ENCODE results near the gene PHF21A.

DNA sequence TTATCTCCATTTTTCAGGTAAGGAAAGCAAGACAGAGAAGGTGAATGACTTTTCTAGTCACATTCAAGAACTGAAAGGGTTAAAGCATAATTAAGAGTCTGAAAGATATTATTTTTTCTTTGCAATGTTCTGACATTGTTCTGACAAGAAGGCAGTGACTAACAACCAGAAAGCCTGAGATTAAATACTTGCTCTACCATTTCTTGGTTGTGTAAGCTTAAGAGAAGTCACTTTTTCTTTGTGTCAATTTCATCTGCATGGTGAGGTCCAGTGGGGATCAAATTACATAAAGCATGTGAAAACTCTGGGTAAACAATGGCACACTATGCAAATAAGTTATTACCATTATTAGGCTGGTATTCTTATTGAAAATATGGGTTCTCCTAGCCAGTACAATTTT lies 73.7 kb downstream of the PHF21A start:
- TF ChIP-seq POLR2AphosphoS5 (IDR thresholded peaks at IDR 0.05; ENCODE audit: borderline replicate concordance, low read depth, low read length): no peak
- TF ChIP-seq EZH2 (IDR thresholded peaks at IDR 0.05): no peak
